ENCODE results near the gene SUCLA2. TPM values are rescaled to one million over a fixed set of nuclear protein-coding genes. Genes with fewer than 3 reads are reported as not detected.
"Not testable (repeated sequence)": the region's sequence is repeated elsewhere in the genome, so short reads cannot be mapped to it uniquely, and the experiment has no call there.

The SUCLA2 gene
- total and polyA plus RNA-seq, 9 of the 15 experiments (the other 6 are each of a cell fraction or from before 2014, with no cell fraction given) = 23.3 to 52.9 (median 35.8) TPM

DNA sequence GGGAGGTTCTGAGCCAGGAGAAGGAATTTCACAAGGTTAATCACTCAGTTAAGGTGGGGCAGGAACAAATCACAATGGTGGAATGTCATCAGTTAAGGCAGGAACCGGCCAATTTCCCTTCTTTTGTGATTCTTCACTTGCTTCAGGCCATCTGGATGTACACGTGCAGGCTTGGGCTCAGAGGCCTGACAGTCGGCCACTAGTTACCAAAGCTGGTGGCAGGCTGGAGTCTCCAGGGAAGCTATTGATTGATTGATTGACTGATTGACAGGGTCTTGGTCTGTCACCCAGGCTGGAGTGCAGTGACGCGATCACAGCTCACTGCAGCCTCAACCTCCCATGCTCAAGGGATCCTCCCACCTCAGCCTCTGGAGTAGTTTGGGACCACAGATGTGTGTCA, 926 bp upstream of the SUCLA2 start:
- H3K4me3 ChIP-seq; H3K27ac ChIP-seq (ENCODE audit: extremely low read depth, low read depth, low read length); H3K9me1 ChIP-seq (ENCODE audit: control insufficient read depth, insufficient read depth, low read length); H3K9me3 ChIP-seq (replicated peaks; ENCODE audit: control insufficient read depth, insufficient read depth, low read depth, low read length); H2AFZ ChIP-seq (ENCODE audit: low read depth, low read length); FAIRE-seq; H3K9ac ChIP-seq (ENCODE audit: insufficient read depth in 1 of 2, low read depth in 2 of 2, low read length in 2 of 2); H4K20me1 ChIP-seq (replicated peaks; ENCODE audit: control insufficient read depth, insufficient read depth, low read length); CTCF ChIA-PET (ENCODE audit: low intra/inter-chr PET ratio); ATAC-seq; DNase-seq (ENCODE audit: extremely low read depth in 1 of 4, low spot score in 3 of 4); H3K4me2 ChIP-seq (ENCODE audit: insufficient read depth, low read length); H3K27me3 ChIP-seq (ENCODE audit: control insufficient read depth in 2 of 2, insufficient read depth in 2 of 2, low read length in 2 of 2); H3K36me3 ChIP-seq (ENCODE audit: control insufficient read depth, insufficient read depth, low read length); in situ Hi-C loops (cut with MboI); intact Hi-C loops (cut with micrococcal nuclease): not testable (repeated sequence)
- peaks cover 2 to 13% of the 10 kb centered on the region in 2 experiments; a peak in 4 of 5 replicates for H3K4me1 ChIP-seq (replicated peaks in 1 of 2; ENCODE audit: control insufficient read depth in 2 of 2, insufficient read depth in 2 of 2, low read length in 2 of 2)
- POLR2A ChIA-PET = interaction anchor here (0.6 kb wide), 1 partner anchor 39 kb away, joined by 3 read pairs; no protein-coding TSS in a partner anchor
- TSS peak; percentile 73 for BruUV-seq (replicated peaks)
- 63% methylated on average over 3 of the region's 5 CpGs for WGBS (ENCODE audit: insufficient coverage, low coverage, missing lambda C conversion rate)
- peaks cover 38% of the 10 kb centered on the region for H3K79me2 ChIP-seq (ENCODE audit: control insufficient read depth, insufficient read depth, low read length)
- TF ChIP-seq, protein P1, sequence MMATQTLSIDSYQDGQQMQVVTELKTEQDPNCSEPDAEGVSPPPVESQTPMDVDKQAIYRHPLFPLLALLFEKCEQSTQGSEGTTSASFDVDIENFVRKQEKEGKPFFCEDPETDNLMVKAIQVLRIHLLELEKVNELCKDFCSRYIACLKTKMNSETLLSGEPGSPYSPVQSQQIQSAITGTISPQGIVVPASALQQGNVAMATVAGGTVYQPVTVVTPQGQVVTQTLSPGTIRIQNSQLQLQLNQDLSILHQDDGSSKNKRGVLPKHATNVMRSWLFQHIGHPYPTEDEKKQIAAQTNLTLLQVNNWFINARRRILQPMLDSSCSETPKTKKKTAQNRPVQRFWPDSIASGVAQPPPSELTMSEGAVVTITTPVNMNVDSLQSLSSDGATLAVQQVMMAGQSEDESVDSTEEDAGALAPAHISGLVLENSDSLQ (IDR thresholded peaks at IDR 0.05) = peak; percentile 15; the same call in 1 of the 2 replicates

DNA sequence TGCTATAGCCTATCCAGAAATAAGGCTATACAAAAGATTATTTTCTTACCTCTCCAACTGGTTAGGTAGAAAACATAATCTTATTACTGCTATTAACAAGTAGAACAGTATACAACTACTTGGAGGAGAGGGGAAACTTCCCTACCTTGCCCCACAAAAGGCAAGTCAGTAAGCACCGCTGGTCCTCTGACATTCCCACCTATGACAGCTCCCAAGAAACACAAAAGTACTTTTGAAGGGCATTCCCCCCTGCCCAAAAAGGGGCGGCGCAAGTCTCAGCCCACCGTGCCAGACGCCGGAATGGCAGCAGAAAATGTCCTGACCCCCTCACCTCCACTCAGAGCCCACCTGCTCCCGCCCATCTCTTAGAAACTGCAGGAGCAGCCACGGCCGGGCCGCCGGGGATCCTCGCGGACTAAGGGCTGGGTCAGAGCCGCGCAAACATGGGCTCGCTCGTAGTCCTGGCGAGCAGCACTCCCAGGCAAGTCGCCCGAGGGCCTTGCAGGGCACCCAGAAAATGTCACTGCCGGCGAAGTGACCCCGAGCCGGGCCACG, 437 bp downstream of the SUCLA2 start:
- intact Hi-C loops (cut with micrococcal nuclease) = no loop called here
- H3K9ac ChIP-seq (ENCODE audit: insufficient read depth in 1 of 2, low read depth in 2 of 2, low read length in 2 of 2) = peak overlapping the region; percentile 81 to 99
- H3K4me3 ChIP-seq = peak overlapping the region; percentile 90
- WGBS (ENCODE audit: insufficient coverage, low coverage, missing lambda C conversion rate) = 0% methylated on average over 12 of the region's 25 CpGs
- ATAC-seq (peak; percentile 69), FAIRE-seq (no peak), DNase-seq (ENCODE audit: extremely low read depth in 1 of 4, low spot score in 3 of 4) (peak in 3 of 4 experiments; percentile 6 to 20 (median 9))
- H3K4me1 ChIP-seq (replicated peaks in 1 of 2; ENCODE audit: control insufficient read depth in 2 of 2, insufficient read depth in 2 of 2, low read length in 2 of 2) = peaks cover 2 to 13% of the 10 kb centered on the region in 2 experiments; a peak in 4 of 5 replicates
- no peaks in the 10 kb centered on the region for H3K27me3 ChIP-seq (ENCODE audit: control insufficient read depth in 2 of 2, insufficient read depth in 2 of 2, low read length in 2 of 2)
- TSS peak; percentile 49 for BruUV-seq (replicated peaks)
- in situ Hi-C loops (cut with MboI) = no loop called here
- H3K36me3 ChIP-seq (ENCODE audit: control insufficient read depth, insufficient read depth, low read length) = peaks cover 19% of the 10 kb centered on the region; the same call in 2 of the 3 replicates
- peak overlapping the region; percentile 85 for H3K4me2 ChIP-seq (ENCODE audit: insufficient read depth, low read length)
- peaks cover 42% of the 10 kb centered on the region for H3K79me2 ChIP-seq (ENCODE audit: control insufficient read depth, insufficient read depth, low read length)
- no peaks in the 10 kb centered on the region for H3K9me1 ChIP-seq (ENCODE audit: control insufficient read depth, insufficient read depth, low read length)
- H4K20me1 ChIP-seq (replicated peaks; ENCODE audit: control insufficient read depth, insufficient read depth, low read length) = no peaks in the 10 kb centered on the region
- H3K27ac ChIP-seq (ENCODE audit: extremely low read depth, low read depth, low read length) = peak overlapping the region; percentile 67
- ChIA-PET POLR2A (interaction anchor here (0.7 kb wide), 1 partner anchor 35 kb away, joined by 4 read pairs; no protein-coding TSS in a partner anchor), CTCF (ENCODE audit: low intra/inter-chr PET ratio) (interaction anchor here (1.1 kb wide), 1 partner anchor 15 kb away, joined by 3 read pairs; no protein-coding TSS in a partner anchor)
- TF ChIP-seq RBM39 (optimal IDR thresholded peaks at IDR 0.05; ENCODE audit: low read depth, low read length) = no peak
- no peak for TF ChIP-seq CBX1 (IDR thresholded peaks at IDR 0.05; ENCODE audit: low read depth)
- TF ChIP-seq ZNF146 (CRISPR knock-in tag; IDR thresholded peaks at IDR 0.05; ENCODE audit: unreplicated experiment) = no peak
- no peak for TF ChIP-seq EGR1 (conservative IDR thresholded peaks at IDR 0.05)
- TF ChIP-seq, protein P2, sequence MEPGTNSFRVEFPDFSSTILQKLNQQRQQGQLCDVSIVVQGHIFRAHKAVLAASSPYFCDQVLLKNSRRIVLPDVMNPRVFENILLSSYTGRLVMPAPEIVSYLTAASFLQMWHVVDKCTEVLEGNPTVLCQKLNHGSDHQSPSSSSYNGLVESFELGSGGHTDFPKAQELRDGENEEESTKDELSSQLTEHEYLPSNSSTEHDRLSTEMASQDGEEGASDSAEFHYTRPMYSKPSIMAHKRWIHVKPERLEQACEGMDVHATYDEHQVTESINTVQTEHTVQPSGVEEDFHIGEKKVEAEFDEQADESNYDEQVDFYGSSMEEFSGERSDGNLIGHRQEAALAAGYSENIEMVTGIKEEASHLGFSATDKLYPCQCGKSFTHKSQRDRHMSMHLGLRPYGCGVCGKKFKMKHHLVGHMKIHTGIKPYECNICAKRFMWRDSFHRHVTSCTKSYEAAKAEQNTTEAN (CRISPR knock-in tag; IDR thresholded peaks at IDR 0.05) = no peak
- TF ChIP-seq ZBTB7A (IDR thresholded peaks at IDR 0.05; ENCODE audit: borderline replicate concordance, control insufficient read depth, low read depth, low read length) = peak; percentile 49; the same call in 1 of the 2 replicates
- no peak for TF ChIP-seq BRF1 (IDR thresholded peaks at IDR 0.05; ENCODE audit: borderline replicate concordance, extremely low read depth, insufficient read length)
- no peaks in the 10 kb centered on the region for H3K9me3 ChIP-seq (replicated peaks; ENCODE audit: control insufficient read depth, insufficient read depth, low read depth, low read length)
- H2AFZ ChIP-seq (ENCODE audit: low read depth, low read length) = peak overlapping the region; percentile 99

Data from K562 (cell line).